ENCODE data around the gene BICDL1.

Gene BICDL1

GRCh38 chr12:120132054-120132836, 143.2 kb downstream of the BICDL1 start:
- no peak for DNase-seq

- peak in 1 of 2 donors; percentile 21 for DNase-seq
These were observed 143.9 kb downstream of the BICDL1 start for GRCh38 chr12:120132863-120133385.

- no peak for DNase-seq
These were observed 145.4 kb downstream of the BICDL1 start for GRCh38 chr12:120134307-120134980.

- no peak for DNase-seq
These were observed 147.2 kb downstream of the BICDL1 start for GRCh38 chr12:120136093-120136770.

- no peak for DNase-seq
These were observed 148.8 kb downstream of the BICDL1 start for GRCh38 chr12:120137833-120138232.

GRCh38 chr12:120138366-120138765, 149.3 kb downstream of the BICDL1 start:
- no peak for DNase-seq

- DNase-seq: no peak
These were observed 150.9 kb downstream of the BICDL1 start for GRCh38 chr12:120139958-120140357.

GRCh38 chr12:120140603-120141002, 151.6 kb downstream of the BICDL1 start:
- no peak for DNase-seq

GRCh38 chr12:120141336-120141735, 152.3 kb downstream of the BICDL1 start:
- DNase-seq: no peak

- DNase-seq: no peak
These were observed 153.3 kb downstream of the BICDL1 start for GRCh38 chr12:120142231-120142877.
